Neural cell (in vitro differentiated cells): ENCODE data around the gene PRAME. TPM values are rescaled to one million over a fixed set of nuclear protein-coding genes. Genes with fewer than 3 reads are reported as not detected.

ENCODE experiments used
- H2AFZ ChIP-seq: fragments of 200-600, 300-800 bp; sonication (generic), shearing (Covaris generic); 2 replicates; pipeline ENCODE4 v1.6.0; 2014; ENCODE audit warnings: low read depth, mild to moderate bottlenecking, antibody characterized with exemption, low read length, moderate library complexity
- H3F3A ChIP-seq: fragments of 200-600 bp; shearing (Covaris generic); 2 replicates; pipeline ENCODE4 v1.6.1; 2016; ENCODE audit warnings: mild to moderate bottlenecking, moderate library complexity, mixed read lengths, antibody characterized with exemption, low read length; ENCODE audit not compliant: insufficient read depth, poor library complexity, severe bottlenecking
- H3K27ac ChIP-seq: fragments of 200-600, 300-800 bp; sonication (generic), shearing (Covaris generic); 2 replicates; pipeline ENCODE4 v1.5.1; 2014; ENCODE audit warnings: mild to moderate bottlenecking, low read length, moderate library complexity
- H3K27me3 ChIP-seq: fragments of 300-800, 200-600 bp; sonication (generic), shearing (Covaris generic); 2 replicates; pipeline ENCODE4 v1.6.0; 2014; ENCODE audit warnings: mild to moderate bottlenecking, low read depth, low read length, moderate library complexity; ENCODE audit not compliant: insufficient read depth
- H3K36me3 ChIP-seq: fragments of 300-800, 200-600 bp; sonication (generic), shearing (Covaris generic); 2 replicates; pipeline ENCODE4 v1.5.1; 2014; ENCODE audit warnings: mild to moderate bottlenecking, antibody characterized with exemption, low read length, moderate library complexity; ENCODE audit not compliant: insufficient read depth
- H3K4me2 ChIP-seq: fragments of 300-800, 200-600 bp; sonication (generic), shearing (Covaris generic); 2 replicates; pipeline ENCODE4 v1.6.0; 2014; ENCODE audit warnings: mild to moderate bottlenecking, low read length
- H3K4me3 ChIP-seq: fragments of 300-800, 200-600 bp; sonication (generic), shearing (Covaris generic); 2 replicates; pipeline ENCODE4 v1.5.1; 2014; ENCODE audit warnings: mild to moderate bottlenecking, low read length, moderate library complexity
- H3K79me2 ChIP-seq: fragments of 200-600 bp; shearing (Covaris generic); replicated peaks from 2 replicates; pipeline ENCODE4 v1.6.0; 2014; ENCODE audit warnings: mild to moderate bottlenecking, low read length, moderate library complexity; ENCODE audit not compliant: insufficient read depth
- H3K9ac ChIP-seq: fragments of 300-800, 200-600 bp; sonication (generic), shearing (Covaris generic); 2 replicates; pipeline ENCODE4 v1.6.1; 2016; ENCODE audit warnings: mild to moderate bottlenecking, low read length, mixed read lengths
- H3K9me2 ChIP-seq: fragments of 200-600 bp; shearing (Covaris generic); 2 replicates; pipeline ENCODE4 v1.6.1; 2016; ENCODE audit warnings: mild to moderate bottlenecking, low read length, mixed read lengths; ENCODE audit not compliant: insufficient read depth
- H3K9me3 ChIP-seq: fragments of 200-600, 300-800 bp; sonication (generic), shearing (Covaris generic); 2 replicates; pipeline ENCODE4 v1.6.1; 2016; ENCODE audit warnings: mild to moderate bottlenecking, mixed run types, low read length, moderate library complexity, mixed read lengths
- H4K20me1 ChIP-seq: fragments of 200-600 bp; shearing (Covaris generic); 2 replicates; pipeline ENCODE4 v1.6.1; 2016; ENCODE audit warnings: mild to moderate bottlenecking, mixed run types; ENCODE audit not compliant: insufficient read depth
- EP300 ChIP-seq: fragments of 450-650 bp; conservative IDR thresholded peaks from 2 replicates; pipeline ENCODE4 v1.6.1; 2014; ENCODE audit warnings: antibody characterized with exemption, mild to moderate bottlenecking, moderate library complexity; ENCODE audit not compliant: poor library complexity, severe bottlenecking
- EZH2 ChIP-seq: fragments of 200-600, 300-800 bp; shearing (Covaris generic), sonication (generic); IDR thresholded peaks from 2 replicates; pipeline ENCODE4 v1.6.1; 2014; ENCODE audit warnings: antibody characterized with exemption, low read length, borderline replicate concordance, mild to moderate bottlenecking; ENCODE audit not compliant: insufficient read depth, poor library complexity, severe bottlenecking
- MXI1 ChIP-seq: fragments of 450-650 bp; conservative IDR thresholded peaks from 2 replicates; pipeline ENCODE4 v1.6.1; 2014; ENCODE audit warnings: antibody characterized with exemption, mild to moderate bottlenecking; ENCODE audit not compliant: poor library complexity, severe bottlenecking
- POLR2AphosphoS5 ChIP-seq: IDR thresholded peaks from 2 replicates; pipeline ENCODE4 v1.6.1; 2012
- RAD21 ChIP-seq: fragments of 450-650 bp; conservative IDR thresholded peaks from 2 replicates; pipeline ENCODE4 v1.6.1; 2014; ENCODE audit warnings: antibody characterized with exemption, mild to moderate bottlenecking, moderate library complexity
- SMC3 ChIP-seq: fragments of 450-650 bp; conservative IDR thresholded peaks from 2 replicates; pipeline ENCODE4 v1.6.1; 2014; ENCODE audit warnings: antibody characterized with exemption, mild to moderate bottlenecking, moderate library complexity; ENCODE audit not compliant: poor library complexity
- TAF1 ChIP-seq: IDR thresholded peaks from 2 replicates; pipeline ENCODE4 v1.6.1; 2012; ENCODE audit warnings: low read depth
- polyA plus RNA-seq: library from polyadenylated mRNA; depleted of rRNA; stranded (reverse); fragments of >200 nt; gene quantifications from 2 replicates; pipeline ENCODE4 v1.2.3, GENCODE V29; 2014
- TF ChIP-seq, protein P1 (sequence below): fragments of 450-650 bp; IDR thresholded peaks from 2 replicates; pipeline ENCODE4 v1.5.1; 2014; ENCODE audit warnings: antibody characterized with exemption, mild to moderate bottlenecking, moderate library complexity; ENCODE audit not compliant: poor library complexity, severe bottlenecking
- TF ChIP-seq, protein P2 (sequence below): IDR thresholded peaks from 2 replicates; pipeline ENCODE4 v1.6.1; 2012; ENCODE audit warnings: borderline replicate concordance

Gene PRAME
- polyA plus RNA-seq, 1 donor from 2014 or later = not detected

DNA sequence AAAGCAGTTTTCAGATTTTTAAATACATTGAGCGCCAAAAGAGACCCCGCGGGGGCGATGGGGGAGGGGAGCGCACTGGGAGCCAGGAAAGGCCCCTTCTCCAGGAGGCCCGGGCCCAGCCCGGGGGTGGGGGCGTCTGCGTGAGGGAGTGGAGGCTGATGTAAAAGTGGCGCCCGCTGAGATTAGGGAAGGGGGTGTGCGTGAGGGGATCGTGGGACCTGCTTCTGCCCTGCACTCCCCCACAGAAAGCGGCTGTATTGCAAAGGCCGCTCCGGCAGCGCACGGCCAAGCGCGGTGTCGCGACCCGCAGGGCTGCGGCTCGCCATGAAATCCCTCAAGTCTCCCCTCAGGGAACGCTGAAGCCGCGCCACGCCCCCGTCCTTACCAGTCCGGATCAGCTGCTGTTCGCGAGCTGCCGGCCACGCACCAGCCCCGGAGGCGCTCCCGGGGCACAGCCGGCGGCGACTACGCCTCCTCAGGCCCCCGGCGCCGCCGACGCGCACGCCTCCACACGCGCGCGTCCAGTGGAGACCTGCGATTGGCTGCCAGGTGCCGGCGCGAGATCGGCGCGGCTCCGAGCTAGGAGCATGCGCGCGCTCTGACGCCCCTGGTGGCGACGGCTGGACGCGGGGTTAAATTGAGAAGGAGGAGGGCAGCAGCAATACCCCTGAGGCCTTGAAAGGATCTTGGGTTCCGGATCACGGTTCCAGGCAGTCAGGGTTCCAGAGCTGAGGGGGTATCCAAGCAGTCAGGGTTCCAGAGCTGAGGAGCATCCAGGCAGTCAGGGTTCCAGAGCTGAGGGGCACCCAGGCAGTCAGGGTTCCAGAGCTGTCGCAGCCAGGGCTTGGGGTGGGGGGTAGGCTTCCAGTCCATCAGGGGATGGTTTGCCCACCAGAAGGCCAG lies 50.5 kb downstream of the PRAME start, which contains the start of gene ZNF280B:
Gene ZNF280B (minus strand): TSS at position 469 of the 903 bp plus-strand sequence. CDS start 19,344 bp downstream, outside the sequence.
- H3K4me3 ChIP-seq = peak within 1 kb of the TSS; percentile 91
- H4K20me1 ChIP-seq = no peaks in the 10 kb centered on the region
- peak within 1 kb of the TSS; percentile 80 for H3K9ac ChIP-seq
- TF ChIP-seq SMC3 (peak; percentile 30), TAF1 (peak; percentile 63), POLR2AphosphoS5 (peak; percentile 87), RAD21 (peak; percentile 8), EP300 (peak; percentile 42), MXI1 (peak; percentile 92), EZH2 (no peak)
- TF ChIP-seq, protein P1, sequence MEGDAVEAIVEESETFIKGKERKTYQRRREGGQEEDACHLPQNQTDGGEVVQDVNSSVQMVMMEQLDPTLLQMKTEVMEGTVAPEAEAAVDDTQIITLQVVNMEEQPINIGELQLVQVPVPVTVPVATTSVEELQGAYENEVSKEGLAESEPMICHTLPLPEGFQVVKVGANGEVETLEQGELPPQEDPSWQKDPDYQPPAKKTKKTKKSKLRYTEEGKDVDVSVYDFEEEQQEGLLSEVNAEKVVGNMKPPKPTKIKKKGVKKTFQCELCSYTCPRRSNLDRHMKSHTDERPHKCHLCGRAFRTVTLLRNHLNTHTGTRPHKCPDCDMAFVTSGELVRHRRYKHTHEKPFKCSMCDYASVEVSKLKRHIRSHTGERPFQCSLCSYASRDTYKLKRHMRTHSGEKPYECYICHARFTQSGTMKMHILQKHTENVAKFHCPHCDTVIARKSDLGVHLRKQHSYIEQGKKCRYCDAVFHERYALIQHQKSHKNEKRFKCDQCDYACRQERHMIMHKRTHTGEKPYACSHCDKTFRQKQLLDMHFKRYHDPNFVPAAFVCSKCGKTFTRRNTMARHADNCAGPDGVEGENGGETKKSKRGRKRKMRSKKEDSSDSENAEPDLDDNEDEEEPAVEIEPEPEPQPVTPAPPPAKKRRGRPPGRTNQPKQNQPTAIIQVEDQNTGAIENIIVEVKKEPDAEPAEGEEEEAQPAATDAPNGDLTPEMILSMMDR = peak; percentile 98
- TF ChIP-seq, protein P2, sequence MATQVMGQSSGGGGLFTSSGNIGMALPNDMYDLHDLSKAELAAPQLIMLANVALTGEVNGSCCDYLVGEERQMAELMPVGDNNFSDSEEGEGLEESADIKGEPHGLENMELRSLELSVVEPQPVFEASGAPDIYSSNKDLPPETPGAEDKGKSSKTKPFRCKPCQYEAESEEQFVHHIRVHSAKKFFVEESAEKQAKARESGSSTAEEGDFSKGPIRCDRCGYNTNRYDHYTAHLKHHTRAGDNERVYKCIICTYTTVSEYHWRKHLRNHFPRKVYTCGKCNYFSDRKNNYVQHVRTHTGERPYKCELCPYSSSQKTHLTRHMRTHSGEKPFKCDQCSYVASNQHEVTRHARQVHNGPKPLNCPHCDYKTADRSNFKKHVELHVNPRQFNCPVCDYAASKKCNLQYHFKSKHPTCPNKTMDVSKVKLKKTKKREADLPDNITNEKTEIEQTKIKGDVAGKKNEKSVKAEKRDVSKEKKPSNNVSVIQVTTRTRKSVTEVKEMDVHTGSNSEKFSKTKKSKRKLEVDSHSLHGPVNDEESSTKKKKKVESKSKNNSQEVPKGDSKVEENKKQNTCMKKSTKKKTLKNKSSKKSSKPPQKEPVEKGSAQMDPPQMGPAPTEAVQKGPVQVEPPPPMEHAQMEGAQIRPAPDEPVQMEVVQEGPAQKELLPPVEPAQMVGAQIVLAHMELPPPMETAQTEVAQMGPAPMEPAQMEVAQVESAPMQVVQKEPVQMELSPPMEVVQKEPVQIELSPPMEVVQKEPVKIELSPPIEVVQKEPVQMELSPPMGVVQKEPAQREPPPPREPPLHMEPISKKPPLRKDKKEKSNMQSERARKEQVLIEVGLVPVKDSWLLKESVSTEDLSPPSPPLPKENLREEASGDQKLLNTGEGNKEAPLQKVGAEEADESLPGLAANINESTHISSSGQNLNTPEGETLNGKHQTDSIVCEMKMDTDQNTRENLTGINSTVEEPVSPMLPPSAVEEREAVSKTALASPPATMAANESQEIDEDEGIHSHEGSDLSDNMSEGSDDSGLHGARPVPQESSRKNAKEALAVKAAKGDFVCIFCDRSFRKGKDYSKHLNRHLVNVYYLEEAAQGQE = peak; percentile 43
- peak within 1 kb of the TSS; percentile 93 for H2AFZ ChIP-seq
- H3K9me2 ChIP-seq = no peaks in the 10 kb centered on the region
- no peaks in the 10 kb centered on the region for H3F3A ChIP-seq
- no peaks in the 10 kb centered on the region for H3K9me3 ChIP-seq
- no peaks in the 10 kb centered on the region for H3K27me3 ChIP-seq
- H3K27ac ChIP-seq = peak within 1 kb of the TSS; percentile 62
- peak within 1 kb of the TSS; percentile 94 for H3K4me2 ChIP-seq
- H3K36me3 ChIP-seq = peaks cover 4% of the 10 kb centered on the region
- H3K79me2 ChIP-seq = peaks cover 15% of the 10 kb centered on the region

DNA sequence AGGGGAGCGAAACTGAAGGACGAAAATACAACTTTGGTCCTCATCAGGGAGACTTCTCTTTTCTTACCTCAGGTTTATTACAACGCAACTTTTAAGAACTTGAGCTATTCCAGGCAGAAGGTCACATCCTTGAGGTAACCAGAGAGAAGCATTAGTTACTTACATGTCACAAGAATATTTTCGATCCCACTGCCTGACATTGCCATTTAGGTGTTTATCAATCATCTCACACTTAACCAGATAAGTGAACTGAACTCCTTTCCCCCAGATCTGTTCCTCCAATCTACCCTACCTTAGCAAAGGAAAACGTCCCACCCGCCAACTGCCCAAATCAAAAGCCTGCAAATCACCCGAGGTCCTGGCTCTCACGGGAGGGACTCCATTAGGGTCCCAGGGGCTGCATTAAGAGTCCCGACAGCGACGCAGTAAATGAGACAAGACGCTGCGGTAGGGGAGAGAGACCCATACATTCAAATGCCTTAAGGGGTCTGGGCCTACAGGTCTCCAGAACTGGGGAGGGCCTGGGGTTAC lies 51.3 kb downstream of the PRAME start:
- Histone ChIP-seq H3K4me2 (peak overlapping the region; percentile 94), H3K9ac (peak overlapping the region; percentile 80), H3F3A (no peaks in the 10 kb centered on the region), H3K27me3 (no peaks in the 10 kb centered on the region), H3K79me2 (peaks cover 15% of the 10 kb centered on the region), H3K9me3 (no peaks in the 10 kb centered on the region), H3K27ac (peak overlapping the region; percentile 62), H2AFZ (peak overlapping the region; percentile 58), H3K9me2 (no peaks in the 10 kb centered on the region), H3K4me3 (peak overlapping the region; percentile 91), H3K36me3 (peaks cover 4% of the 10 kb centered on the region), H4K20me1 (no peaks in the 10 kb centered on the region)
- TF ChIP-seq SMC3 = no peak
- TF ChIP-seq, protein P2 = no peak
